HG03064 (cell line): ENCODE measurements around the gene HS6ST3.
"Not testable (repeated sequence)": the region's sequence is repeated elsewhere in the genome, so short reads cannot be mapped to it uniquely, and the experiment has no call there.

Experiments
- ATAC-seq: cut with Tn5 transposase; IDR thresholded peaks from one replicate; pipeline ENCODE4 v1.9.1; 2021; ENCODE audit warnings: low read depth; ENCODE audit not compliant: unreplicated experiment

The HS6ST3 gene

DNA sequence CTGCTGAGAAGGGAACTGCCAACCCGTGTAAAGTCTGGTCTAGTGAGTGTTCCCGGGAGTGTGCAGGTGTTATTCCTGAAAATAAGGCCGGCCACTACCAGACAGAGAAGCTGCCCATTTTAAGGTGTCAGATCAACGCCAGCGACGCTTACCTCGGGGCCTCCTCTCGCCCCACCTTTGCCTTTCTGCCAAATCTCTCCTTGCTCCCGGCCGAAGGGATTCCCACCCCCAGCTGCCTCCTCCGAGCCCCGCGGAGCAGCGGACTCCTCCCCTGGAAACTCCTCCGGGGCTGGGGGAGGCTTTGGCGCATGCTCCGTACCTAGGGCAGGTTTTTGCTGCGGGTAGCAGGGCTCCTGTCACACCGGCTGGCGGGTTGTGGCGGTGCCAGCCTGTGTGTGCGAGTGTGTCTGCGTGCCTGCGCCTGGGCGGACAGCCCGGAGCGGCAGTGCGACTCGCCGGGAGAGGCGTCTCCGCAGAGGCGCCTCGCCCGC lies at the start of gene HS6ST3:
Gene HS6ST3 (plus strand): TSS at position 359 of the 491 bp plus-strand sequence.
- ATAC-seq, result peak; percentile 30

DNA sequence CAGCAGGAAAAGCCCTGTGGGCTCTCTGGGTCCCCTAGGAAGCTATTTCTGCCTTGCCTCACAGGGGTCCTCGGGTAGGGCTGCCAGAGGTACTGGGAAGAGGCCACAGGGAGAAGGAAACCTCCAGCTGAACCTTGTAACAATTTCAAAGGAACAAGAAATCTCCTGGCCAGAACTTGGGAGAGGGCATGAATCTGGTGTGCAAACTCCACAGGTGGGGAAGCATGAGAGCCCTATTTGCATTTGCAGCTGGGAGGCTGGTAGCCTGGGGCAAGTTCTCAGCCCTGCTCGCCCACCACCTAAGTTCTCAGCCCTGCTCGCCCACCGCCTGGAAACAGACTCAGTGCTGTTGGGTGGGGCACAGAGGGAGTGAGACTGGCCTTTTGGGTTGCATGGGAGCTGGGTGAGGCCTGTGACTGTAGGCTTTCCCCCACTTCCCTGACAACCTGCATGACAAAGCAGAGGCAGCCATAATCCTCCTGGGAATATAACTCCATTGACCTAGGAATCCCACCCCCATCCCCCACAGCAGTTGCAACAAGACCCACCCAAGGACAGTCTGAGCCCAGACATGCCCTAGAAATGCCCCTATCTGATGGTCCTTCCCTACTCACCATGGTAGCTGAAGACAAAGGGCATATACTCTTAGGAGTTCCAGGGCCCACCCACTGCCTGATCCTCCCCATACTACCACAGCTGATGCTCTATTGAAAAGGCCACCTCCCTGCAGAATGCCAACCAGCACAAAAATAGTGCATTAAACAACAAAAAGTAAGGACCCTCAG lies 48.4 kb upstream of the HS6ST3 start:
- no peak for ATAC-seq

DNA sequence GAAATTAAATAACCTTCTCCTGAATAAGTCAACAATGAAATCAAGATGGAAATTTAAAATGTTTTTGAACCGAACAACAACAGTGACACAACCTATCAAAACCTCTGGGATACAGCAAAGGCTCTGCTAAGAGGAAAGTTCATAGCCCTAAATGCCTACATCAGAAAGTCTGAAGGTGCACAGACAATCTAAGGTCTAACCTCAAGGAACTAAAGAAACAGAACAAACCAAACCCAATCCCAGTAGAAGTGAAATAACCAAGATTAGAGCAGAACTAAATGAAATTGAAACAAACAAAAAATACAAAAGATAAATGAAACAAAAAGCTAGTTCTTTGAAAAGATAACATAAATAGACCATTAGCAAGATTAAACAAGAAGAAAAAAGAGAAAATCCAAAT lies 45.7 kb upstream of the HS6ST3 start:
- no peak for ATAC-seq

DNA sequence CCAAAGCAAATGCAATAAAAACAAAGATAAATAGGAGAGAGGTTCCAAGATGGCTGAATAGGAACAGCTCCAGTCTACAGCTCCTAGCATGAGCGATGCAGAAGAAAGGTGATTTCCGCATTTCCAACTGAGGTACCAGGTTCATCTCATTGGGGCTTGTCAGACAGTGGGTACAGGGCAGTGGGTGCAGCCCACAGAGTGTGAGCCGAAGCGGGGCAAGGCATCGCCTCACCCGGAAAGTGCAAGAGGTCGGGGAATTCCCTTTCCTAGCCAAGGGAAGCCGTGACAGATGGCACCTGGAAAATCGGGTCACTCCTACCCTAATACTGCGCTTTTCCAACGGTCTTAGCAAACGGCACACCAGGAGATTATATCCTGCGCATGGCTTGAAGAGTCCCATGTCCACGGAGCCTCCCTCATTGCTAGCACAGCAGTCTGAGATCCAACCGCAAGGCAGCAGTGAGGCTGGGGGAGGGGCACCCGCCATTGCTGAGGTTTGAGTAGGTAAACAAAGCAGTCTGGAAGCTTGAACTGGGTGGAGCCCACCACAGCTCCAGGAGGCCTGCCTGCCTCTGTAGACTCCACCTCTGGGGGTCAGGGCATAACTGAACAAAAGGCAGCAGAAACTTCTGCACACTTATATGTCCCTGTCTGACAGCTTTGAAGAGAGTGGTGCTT lies 43.3 kb upstream of the HS6ST3 start:
- not testable (repeated sequence) for ATAC-seq

DNA sequence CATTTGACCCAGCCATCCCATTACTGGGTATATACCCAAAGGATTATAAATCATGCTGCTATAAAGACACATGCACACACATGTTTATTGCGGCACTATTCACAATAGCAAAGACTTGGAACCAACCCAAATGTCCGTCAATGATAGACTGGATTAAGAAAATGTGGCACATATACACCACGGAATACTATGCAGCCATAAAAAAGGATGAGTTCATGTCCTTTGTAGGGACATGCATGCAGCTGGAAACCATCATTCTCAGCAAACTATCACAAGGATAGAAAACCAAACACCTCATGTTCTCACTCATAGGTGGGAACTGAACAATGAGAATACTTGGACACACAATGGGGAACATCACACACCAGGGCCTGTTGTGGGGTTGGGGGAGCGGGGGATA lies 39.0 kb upstream of the HS6ST3 start:
- ATAC-seq, result not testable (repeated sequence)

DNA sequence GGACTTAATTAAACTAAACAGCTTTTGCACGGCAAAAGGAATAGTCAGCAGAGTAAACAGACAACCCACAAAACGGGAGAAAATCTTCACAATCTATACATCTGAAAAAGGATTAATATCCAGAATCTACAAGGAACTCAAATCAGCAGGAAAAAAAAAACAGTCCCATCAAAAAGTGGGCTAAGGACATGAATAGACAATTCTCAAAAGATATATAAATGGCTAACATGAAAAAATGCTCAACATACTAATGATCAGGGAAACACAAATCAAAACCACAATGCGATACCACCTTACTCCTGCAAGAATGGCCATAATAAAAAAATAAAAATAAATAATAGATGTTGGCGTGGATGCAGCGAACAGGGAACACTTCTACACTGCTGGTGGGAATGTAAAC lies 38.4 kb upstream of the HS6ST3 start:
- ATAC-seq, result not testable (repeated sequence)

DNA sequence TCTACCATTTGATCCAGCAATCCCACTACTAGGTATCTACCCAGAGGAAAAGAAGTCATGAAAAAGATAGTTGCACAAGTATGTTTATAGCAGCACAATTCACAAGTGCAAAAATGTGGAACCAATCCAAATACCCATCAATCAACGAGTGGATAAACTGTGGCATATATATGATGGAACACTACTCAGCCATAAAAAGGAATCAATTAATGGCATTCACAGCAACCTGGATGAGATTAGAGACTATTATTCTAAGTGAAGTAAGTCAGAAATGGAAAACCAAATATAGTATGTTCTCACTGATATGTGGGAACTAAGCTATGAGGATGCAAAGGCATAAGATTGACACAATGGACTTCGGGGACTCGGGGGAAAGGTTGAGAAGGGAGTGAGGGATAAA lies 38.0 kb upstream of the HS6ST3 start:
- ATAC-seq, result not testable (repeated sequence)

DNA sequence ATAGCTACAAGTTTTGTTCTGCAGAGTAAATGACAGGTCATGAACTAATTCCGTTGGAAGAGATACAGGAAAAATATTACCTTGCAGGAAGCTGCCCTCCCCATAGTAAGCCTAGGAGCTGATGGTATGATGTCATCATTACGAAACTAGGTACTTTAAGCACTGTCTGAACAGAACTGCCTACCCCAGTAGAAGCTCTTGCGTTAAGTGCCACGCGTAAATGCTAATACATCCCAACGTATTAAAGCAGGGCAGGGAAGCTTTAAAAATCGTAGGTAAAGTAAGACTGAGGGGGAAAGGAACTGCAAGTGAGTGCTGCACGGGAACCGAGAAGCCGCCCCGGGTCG lies 37.3 kb upstream of the HS6ST3 start:
- peak; percentile 47 for ATAC-seq

DNA sequence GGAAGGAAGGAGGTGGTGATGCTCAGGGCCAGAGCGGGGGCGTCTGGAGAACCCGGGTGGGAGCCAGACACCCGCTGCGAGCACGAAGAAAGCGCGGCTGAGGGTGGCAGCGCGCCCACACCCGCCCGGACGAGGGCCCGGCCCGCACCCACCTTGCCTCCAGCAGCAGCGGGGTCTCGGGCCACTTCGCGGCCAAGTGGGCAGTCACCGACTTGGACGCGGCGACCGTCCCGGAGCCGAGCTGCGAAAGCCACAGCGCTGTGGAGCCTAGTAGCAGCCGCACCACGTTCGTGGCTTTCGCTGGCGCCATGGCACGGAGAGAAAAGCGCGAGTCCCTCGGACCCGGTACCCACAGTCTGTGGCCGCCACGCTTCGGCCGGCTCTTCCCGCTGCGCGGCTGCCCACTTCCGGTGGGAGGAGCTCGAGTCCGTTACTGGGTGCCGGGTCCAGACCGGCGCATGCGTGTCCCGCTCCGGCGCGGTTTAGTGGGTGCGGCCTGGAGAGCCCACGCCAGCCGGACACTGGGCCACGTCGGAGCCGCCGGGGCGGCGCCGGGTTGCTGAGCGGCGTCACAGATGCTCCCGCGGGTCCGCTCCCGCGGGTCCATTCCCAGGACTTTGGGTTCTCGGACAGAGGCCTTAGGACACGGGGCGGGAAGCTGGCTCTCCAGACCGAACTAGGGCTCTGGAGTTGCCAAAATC lies 36.8 kb upstream of the HS6ST3 start, which contains the start of gene UGGT2:
Gene UGGT2 (minus strand): TSS at position 399 of the 701 bp plus-strand sequence. CDS start 89 bp downstream, at position 310.
- ATAC-seq, result peak; percentile 99

DNA sequence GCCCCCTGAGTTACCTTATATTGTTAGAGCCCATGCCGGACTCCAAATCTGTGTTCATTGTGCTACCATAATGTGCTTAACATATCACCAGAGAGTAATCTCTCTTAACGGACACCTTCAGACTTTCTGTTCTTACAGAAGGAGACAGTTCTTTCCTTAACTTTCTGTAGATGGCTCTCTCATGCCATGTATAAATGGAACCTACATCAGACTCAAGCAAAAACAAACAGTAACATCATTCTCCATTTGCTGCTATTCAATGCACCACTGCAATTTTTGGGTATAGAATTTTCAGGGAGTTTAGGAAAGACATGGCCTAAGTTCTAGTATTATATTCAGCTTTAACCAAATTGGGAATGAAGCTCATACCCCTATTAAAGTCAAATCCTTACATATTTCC lies 24.1 kb upstream of the HS6ST3 start:
- no peak for ATAC-seq

DNA sequence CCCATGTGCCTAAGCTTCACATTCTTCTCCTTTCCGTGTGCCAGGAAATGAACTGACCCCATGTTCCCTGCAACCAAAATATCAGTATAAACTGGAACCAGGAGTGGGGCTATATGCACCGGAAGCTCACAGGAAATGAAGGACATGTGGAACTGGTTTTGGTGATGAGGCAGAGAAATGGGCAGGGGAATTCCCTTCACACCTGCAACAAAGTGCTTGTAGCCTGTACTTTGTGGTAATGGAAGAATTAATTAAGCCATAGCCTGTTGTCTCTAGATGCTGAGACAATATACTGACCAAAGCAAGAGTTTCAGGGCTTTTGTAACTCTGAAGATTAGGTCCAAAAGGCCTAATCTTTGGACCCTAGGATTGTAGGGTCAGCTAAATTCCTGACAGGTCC lies 21.2 kb upstream of the HS6ST3 start:
- no peak for ATAC-seq

DNA sequence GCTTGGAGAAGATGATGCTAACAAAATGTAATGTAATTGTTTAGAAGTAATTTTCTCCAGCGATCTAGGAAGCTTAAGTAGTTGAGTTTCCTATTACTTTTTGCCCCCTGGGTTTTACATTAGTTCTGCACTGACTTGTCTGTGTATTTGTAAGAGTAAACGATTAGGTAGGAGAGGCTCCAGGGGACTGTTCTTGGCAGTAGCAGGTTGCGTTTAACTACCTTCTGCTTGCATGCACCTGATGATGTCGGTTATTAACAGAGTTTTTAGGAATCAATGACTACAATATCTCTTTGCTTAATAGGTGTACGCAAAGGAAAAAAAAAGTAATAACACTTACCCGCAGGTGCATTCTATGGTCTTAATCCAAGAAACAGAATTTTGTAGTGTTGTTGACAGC lies 18.4 kb upstream of the HS6ST3 start:
- no peak for ATAC-seq

DNA sequence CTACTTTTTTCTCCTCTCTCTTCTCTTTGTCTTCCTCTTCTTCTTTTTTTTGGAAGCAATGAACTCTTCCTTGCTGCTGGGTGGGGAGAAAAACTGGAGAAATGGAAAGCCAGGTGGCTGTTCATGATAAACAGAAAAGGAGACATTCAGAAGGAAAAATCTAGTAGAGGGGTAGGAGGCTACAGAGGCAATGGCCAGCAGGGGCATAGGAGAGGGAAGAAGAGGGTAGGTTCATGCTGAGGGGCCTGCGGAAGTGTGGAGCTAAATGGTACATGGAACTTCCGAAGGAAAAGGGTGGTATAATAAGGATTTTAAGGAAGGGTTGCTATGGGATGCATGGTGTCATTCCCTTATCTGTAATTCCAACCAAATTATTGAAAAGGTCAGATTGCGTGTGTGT lies 17.5 kb upstream of the HS6ST3 start:
- no peak for ATAC-seq

DNA sequence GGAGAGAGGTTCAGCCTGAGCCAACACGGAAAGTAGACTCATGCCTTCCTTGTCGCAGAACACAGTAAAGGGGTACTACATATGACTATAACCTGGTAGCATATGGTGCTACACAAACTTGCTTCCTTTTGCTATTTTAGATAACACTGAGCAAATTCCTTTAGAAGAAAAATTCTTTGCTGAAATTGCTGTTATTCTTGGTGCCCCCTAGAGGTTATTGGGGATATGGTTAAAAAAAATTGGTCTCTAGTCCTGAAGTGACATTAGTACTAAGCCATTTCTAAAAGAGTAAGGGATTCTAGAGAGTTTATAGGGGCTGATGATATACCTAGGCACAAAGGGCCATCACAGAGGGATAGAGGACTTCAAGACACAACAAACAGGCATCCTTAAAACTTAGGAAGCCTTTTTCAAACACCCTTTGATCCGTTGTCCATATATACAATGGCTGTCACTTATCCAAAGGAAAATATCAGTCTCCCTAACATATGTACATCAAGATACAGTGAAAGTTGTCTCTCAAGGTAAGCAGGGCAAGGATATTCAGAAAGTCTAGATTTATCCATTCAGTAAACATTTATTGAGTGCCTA lies 13.9 kb upstream of the HS6ST3 start:
- ATAC-seq, result no peak

DNA sequence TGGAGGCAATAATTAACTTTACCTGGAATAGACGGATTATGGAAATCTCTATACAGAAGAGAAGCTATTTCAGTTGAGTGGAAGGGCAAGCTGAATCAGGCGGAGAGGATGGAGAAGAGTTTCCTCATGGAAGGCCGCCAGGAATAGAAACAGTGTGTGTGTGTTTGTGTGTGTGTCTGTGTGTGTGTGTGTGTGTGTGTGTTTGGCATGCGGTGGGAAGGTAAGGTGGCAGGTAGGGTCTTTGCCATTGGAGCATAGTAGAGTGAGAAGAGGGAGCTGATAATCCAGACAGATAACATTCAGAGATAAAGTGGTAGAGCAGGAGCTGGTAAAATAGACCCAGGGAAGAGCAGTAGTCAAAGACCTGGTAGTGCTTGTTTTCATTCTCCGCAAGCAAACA lies 9.2 kb upstream of the HS6ST3 start:
- no peak for ATAC-seq

DNA sequence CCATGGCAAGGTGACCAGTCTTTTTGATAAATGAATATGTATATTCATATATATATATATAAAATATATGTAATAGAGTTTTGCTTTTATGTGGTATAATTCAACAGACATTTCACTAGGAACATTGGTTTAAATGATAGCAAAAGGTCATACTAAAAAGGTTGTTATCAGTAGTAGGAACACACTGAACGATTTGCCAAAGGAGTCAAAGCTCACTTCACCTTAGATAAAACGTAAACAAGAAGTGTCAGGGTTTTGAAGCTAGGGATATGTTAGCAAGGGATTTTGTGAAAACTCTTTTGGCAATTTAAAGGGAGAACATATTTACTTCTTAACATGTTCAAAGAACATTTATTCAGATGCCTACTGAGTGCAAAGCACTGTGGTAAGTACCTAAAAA lies 8.0 kb upstream of the HS6ST3 start:
- no peak for ATAC-seq

DNA sequence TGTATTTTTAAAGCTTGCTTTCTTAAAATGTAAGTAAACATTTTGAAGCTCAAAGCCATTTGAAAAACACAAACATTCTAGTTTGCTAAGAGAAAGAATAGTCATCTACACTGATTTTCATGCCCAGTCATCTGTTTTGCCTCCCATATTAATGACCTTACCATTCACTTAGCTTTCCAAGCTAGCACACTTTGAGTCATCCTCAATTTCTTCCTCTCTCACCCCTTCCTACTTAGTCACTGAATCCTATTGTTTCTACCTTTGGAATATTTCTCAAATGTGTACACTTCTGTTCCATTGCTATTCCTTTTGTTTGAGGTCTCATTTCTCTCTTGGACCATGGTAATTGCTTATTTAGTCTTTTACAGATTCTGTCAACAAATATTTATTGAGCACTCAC lies 7.3 kb upstream of the HS6ST3 start:
- no peak for ATAC-seq

DNA sequence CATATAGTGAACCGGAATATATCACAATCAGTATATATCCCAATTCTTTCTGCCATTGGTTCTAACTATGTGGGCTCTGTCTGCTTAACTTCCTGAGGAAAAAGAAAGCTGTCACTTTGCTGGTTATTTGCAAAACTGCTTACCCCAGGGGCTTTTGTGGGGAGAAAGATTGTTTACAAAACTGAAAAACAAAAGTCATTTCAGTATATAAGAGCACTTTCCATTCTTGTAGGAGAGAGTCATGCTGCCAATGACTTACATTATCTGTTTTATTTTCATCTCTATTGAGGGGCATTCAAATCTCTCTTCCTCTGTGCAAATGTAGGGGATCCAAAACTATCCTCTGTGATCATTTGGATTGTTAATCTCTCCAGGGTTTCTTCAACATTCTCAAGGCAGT lies 3.2 kb upstream of the HS6ST3 start:
- ATAC-seq, result no peak

DNA sequence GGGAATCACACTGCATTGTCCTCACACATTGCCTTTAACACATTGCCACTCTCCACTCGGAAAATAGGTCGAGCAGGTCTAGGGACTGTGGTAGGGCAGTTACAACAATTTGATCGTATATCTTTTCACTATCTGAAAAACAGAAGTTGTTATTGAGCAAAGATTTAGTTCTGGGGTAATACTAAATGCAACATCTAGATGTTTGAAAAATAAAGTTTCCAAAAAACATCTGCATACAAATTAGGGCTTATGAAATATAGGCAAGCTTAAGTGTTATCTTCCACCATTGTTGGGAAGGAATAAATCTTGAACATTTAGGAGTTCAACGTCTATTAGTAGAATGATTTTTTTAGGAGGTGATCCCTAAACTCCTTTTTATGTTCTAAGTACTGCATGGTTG lies 768 bp upstream of the HS6ST3 start:
- no peak for ATAC-seq

DNA sequence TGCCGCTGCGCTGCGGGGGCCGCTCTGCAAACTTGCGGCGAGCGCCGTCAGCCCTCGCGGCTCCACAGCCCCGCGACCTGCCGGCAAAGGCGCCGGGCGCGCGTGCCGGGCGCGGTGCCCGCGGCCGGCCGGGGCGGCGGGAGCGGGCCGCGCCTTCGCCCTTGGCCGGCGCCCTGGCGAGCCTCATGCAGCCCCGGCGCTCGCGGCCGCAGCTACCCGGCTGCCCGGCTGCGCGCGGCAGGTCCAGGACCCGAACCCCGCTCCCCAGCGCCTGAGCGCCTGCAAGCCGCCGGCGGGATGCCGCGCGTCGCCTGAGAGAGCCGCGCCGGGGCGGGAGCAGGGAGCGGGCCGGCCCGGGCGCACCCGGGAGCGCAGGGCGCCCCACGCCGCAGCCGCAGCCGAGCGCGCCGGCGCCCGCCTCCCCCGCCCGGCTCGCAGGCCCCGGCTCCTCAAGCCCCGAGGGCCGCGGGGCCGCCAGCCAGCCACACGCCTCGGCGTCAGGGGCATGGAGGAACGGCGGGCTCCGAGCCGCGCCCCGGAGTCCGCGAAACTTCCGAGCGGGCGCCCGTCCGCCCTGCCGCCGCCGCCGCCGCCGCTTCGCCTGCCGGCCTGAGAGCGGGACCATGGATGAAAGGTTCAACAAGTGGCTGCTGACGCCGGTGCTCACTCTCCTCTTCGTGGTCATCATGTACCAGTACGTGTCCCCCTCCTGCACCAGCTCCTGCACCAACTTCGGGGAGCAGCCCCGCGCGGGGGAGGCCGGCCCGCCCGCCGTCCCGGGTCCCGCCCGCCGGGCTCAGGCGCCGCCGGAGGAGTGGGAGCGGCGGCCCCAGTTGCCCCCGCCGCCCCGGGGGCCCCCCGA lies 564 bp downstream of the HS6ST3 start:
- peak; percentile 39 for ATAC-seq
